ENCODE results near the gene CRTC2. TPM values are rescaled to one million over a fixed set of nuclear protein-coding genes. Genes with fewer than 3 reads are reported as not detected.
A peak's percentile ranks its signal among the peaks of the same experiment; 100 is the strongest.

CRTC2 gene
- total and polyA plus RNA-seq, 4 donors = 5.8 to 53.1 (median 24.0) TPM

DNA sequence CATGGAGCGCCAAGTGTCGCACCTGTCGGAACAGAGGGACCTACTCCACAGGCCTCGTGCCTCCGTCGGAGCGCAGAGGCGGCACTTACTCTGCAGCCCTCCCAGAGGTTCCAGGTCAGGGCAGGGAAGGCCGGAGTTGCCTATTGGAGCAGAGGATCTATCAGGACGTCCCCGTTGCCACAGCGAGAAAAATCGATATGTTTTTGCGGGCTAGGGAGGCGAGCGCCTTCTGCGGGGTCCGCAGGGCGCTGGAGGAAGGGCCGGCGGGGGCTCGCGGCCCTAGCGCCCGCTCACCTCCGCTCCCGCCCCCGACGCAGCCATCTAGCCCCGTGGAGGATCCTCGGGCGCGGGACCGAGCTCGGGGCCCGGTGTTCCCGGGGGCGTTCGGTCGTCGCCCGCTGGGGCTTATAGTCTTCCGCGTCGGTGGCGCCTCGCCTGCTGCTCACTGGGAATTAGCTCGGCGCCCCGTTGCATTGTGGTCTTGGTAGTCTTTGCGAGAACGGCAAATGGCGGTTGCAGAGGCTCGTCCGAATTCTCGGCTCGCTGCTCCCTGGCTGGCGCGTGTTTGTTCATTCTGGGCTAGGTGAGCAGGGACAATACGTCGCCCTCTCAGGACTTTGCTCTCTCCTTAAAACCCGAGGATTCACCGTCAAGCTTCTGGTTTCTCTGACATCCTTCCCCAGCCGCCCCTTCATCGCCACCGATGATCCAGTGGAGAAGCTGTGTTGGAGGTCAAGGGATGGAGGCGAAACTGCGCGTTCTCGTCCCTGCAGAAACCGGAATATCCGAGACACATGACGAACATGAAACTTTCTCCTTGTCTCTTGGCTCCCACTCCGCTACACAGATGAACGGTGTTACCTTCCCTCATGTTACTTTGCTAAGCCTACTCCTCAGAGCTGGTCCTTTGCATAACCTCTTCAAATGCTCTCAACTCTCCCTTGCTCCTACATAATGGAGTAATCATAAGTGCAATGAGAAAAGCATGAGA is 19.1 kb upstream of the CRTC2 start, which contains the start of gene JTB:
Gene JTB (minus strand): TSS at position 425 of the 991 bp plus-strand sequence. CDS start 422 bp downstream, at position 3.
- DNase-seq (ENCODE audit: low read depth in 4 of 6, low spot score in 6 of 6) = peak in 5 of 6 donors; percentile 77 to 96 (median 84)
- H3K4me3 ChIP-seq (ENCODE audit: low read depth, low read length) = peak within 1 kb of the TSS; percentile 87
- peaks cover 13% of the 10 kb centered on the region for H3K4me1 ChIP-seq (ENCODE audit: control insufficient read depth, insufficient read depth, low read length)
- peak within 1 kb of the TSS; percentile 89 for H3K27ac ChIP-seq (ENCODE audit: low read depth, low read length)
- WGBS (ENCODE audit: insufficient coverage) = under 1% methylated on average over 68 of the region's 75 CpGs
- peaks cover 30% of the 10 kb centered on the region for H3K36me3 ChIP-seq (ENCODE audit: control insufficient read depth, insufficient read depth, low read length)
- no peaks in the 10 kb centered on the region for H3K27me3 ChIP-seq (ENCODE audit: control insufficient read depth, insufficient read depth, low read length)
- H3K9me3 ChIP-seq (ENCODE audit: control insufficient read depth, insufficient read depth, low read length) = no peaks in the 10 kb centered on the region

DNA sequence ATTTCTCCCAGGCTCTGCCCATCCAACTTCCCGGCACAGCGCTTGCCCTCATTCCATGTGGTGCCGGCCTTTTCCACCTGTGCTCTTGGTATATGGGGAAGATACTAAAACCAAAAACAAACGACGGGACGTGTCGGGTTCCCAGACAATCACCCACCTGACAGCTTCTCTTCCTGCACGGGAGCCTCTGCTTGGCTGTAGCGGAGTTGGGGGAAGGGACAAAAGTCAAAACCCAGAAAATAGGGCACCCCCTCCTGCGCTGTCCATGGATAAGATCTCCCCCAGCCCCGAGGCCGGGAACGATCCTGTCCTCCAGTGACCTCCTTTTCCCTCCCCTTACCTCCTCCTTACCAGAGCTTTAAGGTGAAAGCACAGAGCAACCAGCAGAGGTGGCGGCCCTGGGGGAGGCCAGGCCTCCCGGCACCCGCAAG is 18.4 kb upstream of the CRTC2 start:
- Histone ChIP-seq H3K27me3 (ENCODE audit: control insufficient read depth, insufficient read depth, low read length) (no peaks in the 10 kb centered on the region), H3K4me3 (ENCODE audit: low read depth, low read length) (peak overlapping the region; percentile 87), H3K9me3 (ENCODE audit: control insufficient read depth, insufficient read depth, low read length) (no peaks in the 10 kb centered on the region), H3K27ac (ENCODE audit: low read depth, low read length) (peak overlapping the region; percentile 25), H3K36me3 (ENCODE audit: control insufficient read depth, insufficient read depth, low read length) (peaks cover 30% of the 10 kb centered on the region), H3K4me1 (ENCODE audit: control insufficient read depth, insufficient read depth, low read length) (peaks cover 13% of the 10 kb centered on the region)
- DNase-seq (ENCODE audit: low read depth in 4 of 6, low spot score in 6 of 6) = no peak
- 0% methylated on average over 7 of the region's 16 CpGs for WGBS (ENCODE audit: insufficient coverage)

DNA sequence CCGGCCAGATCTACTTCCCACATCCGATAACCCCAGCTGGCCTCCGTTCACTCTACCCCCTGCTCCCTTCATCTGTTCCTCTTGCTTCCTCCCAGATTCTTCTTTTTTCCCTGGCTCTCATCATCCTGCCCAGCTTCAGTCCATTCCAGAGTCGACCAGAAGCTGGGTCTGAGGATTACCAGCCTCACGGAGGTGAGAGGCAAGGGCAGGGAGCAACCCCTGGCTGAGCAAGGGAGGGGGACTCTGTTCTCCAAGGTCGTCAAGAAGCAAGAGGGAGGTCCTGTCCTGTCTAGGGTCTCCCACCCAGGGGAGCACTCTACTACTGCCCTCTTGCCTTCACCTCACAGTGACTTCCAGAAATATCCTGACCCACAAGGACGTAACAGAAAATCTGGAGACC is 15.1 kb upstream of the CRTC2 start:
- no peaks in the 10 kb centered on the region for H3K9me3 ChIP-seq (ENCODE audit: control insufficient read depth, insufficient read depth, low read length)
- H3K27me3 ChIP-seq (ENCODE audit: control insufficient read depth, insufficient read depth, low read length) = no peaks in the 10 kb centered on the region
- no peak for DNase-seq (ENCODE audit: low read depth in 4 of 6, low spot score in 6 of 6)
- WGBS (ENCODE audit: insufficient coverage) = 75% methylated on average over 7 of the region's 7 CpGs
- H3K36me3 ChIP-seq (ENCODE audit: control insufficient read depth, insufficient read depth, low read length) = peaks cover 28% of the 10 kb centered on the region
- peaks cover 20% of the 10 kb centered on the region for H3K4me1 ChIP-seq (ENCODE audit: control insufficient read depth, insufficient read depth, low read length)
- no peak overlapping the region for H3K27ac ChIP-seq (ENCODE audit: low read depth, low read length)
- H3K4me3 ChIP-seq (ENCODE audit: low read depth, low read length) = no peak overlapping the region

DNA sequence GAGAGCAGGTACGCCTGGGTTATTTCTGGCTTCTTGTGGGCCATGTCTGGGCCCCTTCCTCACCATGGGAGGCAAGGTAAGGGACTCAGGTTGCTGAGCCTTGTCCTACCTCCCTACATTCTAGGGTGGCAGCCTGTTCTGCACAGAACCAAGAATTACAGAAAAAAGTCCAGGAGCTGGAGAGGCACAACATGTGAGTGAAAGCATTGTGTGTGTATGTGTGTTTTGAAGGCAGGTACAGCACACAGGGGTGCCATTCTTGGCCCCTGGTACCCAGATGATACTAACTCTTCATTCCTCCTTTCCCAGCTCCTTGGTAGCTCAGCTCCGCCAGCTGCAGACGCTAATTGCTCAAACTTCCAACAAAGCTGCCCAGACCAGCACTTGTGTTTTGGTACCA is 14.7 kb upstream of the CRTC2 start:
- 87% methylated on average over 3 of the region's 3 CpGs for WGBS (ENCODE audit: insufficient coverage)
- H3K4me3 ChIP-seq (ENCODE audit: low read depth, low read length) = no peak overlapping the region
- H3K4me1 ChIP-seq (ENCODE audit: control insufficient read depth, insufficient read depth, low read length) = peaks cover 25% of the 10 kb centered on the region
- no peak for DNase-seq (ENCODE audit: low read depth in 4 of 6, low spot score in 6 of 6)
- peaks cover 28% of the 10 kb centered on the region for H3K36me3 ChIP-seq (ENCODE audit: control insufficient read depth, insufficient read depth, low read length)
- no peaks in the 10 kb centered on the region for H3K27me3 ChIP-seq (ENCODE audit: control insufficient read depth, insufficient read depth, low read length)
- no peak overlapping the region for H3K27ac ChIP-seq (ENCODE audit: low read depth, low read length)
- H3K9me3 ChIP-seq (ENCODE audit: control insufficient read depth, insufficient read depth, low read length) = no peaks in the 10 kb centered on the region

DNA sequence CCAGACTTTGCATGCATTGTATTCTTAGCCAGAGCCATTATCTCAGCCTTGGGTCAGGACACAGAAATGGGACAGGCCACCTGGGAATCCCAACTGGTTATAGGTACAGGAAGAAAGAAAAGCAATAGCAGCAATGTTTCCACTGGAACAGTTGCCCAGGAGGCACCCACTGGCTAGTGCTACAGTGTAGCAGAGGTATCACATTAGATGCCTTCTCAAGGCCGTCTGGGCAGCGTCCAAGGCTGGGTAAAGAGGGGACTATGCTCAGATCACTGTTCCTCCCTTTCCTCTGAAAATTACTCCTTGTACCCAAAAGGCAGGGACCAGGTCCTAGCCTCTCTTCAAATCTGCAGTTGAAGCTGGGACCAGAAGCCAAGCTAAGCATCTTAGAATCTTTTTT is 11.9 kb upstream of the CRTC2 start:
- Histone ChIP-seq H3K27me3 (ENCODE audit: control insufficient read depth, insufficient read depth, low read length) (no peaks in the 10 kb centered on the region), H3K36me3 (ENCODE audit: control insufficient read depth, insufficient read depth, low read length) (peaks cover 18% of the 10 kb centered on the region), H3K4me1 (ENCODE audit: control insufficient read depth, insufficient read depth, low read length) (peaks cover 20% of the 10 kb centered on the region), H3K4me3 (ENCODE audit: low read depth, low read length) (no peak overlapping the region), H3K9me3 (ENCODE audit: control insufficient read depth, insufficient read depth, low read length) (no peaks in the 10 kb centered on the region), H3K27ac (ENCODE audit: low read depth, low read length) (no peak overlapping the region)
- 85% methylated on average over 2 of the region's 2 CpGs for WGBS (ENCODE audit: insufficient coverage)
- DNase-seq (ENCODE audit: low read depth in 4 of 6, low spot score in 6 of 6) = no peak

DNA sequence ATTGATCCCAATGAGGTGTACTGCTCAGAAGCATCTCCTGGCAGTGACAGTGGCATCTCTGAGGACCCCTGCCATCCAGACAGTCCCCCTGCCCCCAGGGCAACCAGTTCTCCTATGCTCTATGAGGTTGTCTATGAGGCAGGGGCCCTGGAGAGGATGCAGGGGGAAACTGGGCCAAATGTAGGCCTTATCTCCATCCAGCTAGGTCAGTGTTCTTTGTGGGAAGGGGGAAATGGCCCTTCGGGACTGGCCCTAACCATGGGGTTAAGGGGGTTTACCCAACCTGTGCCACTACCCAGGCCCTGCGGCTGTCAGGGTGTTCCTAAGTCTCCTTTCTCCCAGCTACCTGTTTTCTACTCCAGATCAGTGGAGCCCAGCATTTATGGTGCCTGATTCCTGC is 10.6 kb upstream of the CRTC2 start:
- WGBS (ENCODE audit: insufficient coverage) = 90% methylated on average over 2 of the region's 2 CpGs
- Histone ChIP-seq H3K27ac (ENCODE audit: low read depth, low read length) (no peak overlapping the region), H3K4me3 (ENCODE audit: low read depth, low read length) (no peak overlapping the region), H3K36me3 (ENCODE audit: control insufficient read depth, insufficient read depth, low read length) (peaks cover 14% of the 10 kb centered on the region), H3K4me1 (ENCODE audit: control insufficient read depth, insufficient read depth, low read length) (peaks cover 23% of the 10 kb centered on the region), H3K9me3 (ENCODE audit: control insufficient read depth, insufficient read depth, low read length) (no peaks in the 10 kb centered on the region), H3K27me3 (ENCODE audit: control insufficient read depth, insufficient read depth, low read length) (no peaks in the 10 kb centered on the region)
- DNase-seq (ENCODE audit: low read depth in 4 of 6, low spot score in 6 of 6) = no peak

DNA sequence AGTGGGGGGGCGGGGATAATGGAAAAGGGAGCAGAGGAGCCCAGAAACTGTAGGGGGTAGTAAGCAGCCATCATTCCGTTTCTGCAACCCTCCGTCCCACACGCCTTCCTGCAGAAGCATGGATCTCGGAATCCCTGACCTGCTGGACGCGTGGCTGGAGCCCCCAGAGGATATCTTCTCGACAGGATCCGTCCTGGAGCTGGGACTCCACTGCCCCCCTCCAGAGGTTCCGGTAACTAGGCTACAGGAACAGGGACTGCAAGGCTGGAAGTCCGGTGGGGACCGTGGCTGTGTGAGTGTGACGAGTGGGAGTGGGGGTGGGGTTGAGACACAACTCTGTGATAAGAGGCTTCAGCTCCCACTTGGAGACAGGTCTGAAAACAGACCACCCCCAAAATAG is 10.0 kb upstream of the CRTC2 start:
- no peaks in the 10 kb centered on the region for H3K27me3 ChIP-seq (ENCODE audit: control insufficient read depth, insufficient read depth, low read length)
- H3K36me3 ChIP-seq (ENCODE audit: control insufficient read depth, insufficient read depth, low read length) = peaks cover 9% of the 10 kb centered on the region
- H3K4me3 ChIP-seq (ENCODE audit: low read depth, low read length) = peak overlapping the region; percentile 78
- H3K4me1 ChIP-seq (ENCODE audit: control insufficient read depth, insufficient read depth, low read length) = peaks cover 24% of the 10 kb centered on the region
- H3K9me3 ChIP-seq (ENCODE audit: control insufficient read depth, insufficient read depth, low read length) = no peaks in the 10 kb centered on the region
- peak in 2 of 6 donors; percentile 51 to 72 for DNase-seq (ENCODE audit: low read depth in 4 of 6, low spot score in 6 of 6)
- peak overlapping the region; percentile 90 for H3K27ac ChIP-seq (ENCODE audit: low read depth, low read length)
- WGBS (ENCODE audit: insufficient coverage) = 14% methylated on average over 5 of the region's 13 CpGs

DNA sequence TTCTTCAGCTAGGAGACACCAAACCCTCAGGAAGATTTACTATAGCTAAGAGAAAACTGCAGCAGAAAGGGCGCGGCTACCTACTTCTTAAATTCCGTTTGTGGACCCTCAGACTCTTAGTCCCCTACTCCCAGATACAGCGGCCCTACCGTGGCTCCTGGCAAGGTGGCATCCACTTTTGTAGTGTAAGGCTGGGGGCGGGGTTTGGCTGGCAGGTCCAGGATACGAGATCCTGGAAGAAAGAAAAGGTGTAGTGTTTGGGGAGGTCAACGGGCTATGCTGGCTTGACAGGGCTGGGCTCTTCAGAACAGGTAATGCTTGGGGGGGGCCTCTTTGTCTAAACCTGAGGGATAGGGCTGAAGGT is 9.6 kb upstream of the CRTC2 start:
- Histone ChIP-seq H3K36me3 (ENCODE audit: control insufficient read depth, insufficient read depth, low read length) (peaks cover 4% of the 10 kb centered on the region), H3K4me1 (ENCODE audit: control insufficient read depth, insufficient read depth, low read length) (peaks cover 24% of the 10 kb centered on the region)

DNA sequence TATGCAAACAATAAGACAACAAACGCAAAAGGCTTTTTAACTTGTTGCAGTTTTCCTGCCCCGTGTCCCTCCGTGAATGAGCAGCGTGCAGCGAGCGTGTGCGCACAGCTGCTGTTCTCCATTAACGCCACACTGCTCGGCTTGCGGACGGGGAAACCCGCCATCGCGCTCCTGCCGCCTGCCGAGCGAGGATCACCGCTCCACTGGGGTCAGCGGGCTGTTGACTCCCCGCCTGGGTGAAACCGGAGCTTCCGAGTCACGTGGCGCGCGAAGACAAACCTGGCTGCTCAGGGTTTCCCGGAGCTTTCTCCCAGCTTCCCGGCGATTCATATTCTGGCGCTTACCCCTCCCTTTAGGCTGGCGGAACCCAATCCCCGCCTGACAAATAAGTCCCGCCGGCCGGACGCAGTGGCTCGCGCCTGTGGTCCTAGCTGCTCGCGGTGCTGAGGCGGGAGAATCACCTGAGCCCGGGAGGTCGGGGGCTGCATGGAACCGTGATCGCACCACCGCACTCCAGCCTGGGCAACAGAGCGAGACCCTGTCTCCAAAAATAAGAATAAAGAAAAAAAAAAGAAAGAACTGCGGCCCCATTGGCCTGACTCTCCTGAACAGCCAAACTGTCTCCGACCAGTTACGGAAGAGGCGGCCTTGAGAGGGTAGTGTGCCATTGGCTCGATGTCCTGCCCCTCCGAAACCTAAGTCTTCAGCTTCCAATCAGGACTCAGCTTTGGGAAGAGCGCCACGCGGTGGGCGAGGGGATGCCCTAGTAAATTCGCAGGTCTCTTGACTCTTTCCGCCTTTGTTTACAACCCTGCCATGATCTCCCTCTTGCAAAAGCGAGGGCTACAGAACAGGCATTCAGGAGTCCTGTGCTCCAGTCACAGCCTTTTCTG is 8.9 kb upstream of the CRTC2 start, which contains the start of gene CREB3L4:
Gene CREB3L4 (plus strand): TSS at position 796 of the 893 bp plus-strand sequence. CDS start 624 bp downstream, outside the sequence.
- peaks cover 2% of the 10 kb centered on the region for H3K36me3 ChIP-seq (ENCODE audit: control insufficient read depth, insufficient read depth, low read length)
- H3K9me3 ChIP-seq (ENCODE audit: control insufficient read depth, insufficient read depth, low read length) = no peaks in the 10 kb centered on the region
- peaks cover 30% of the 10 kb centered on the region for H3K4me1 ChIP-seq (ENCODE audit: control insufficient read depth, insufficient read depth, low read length)
- peak within 1 kb of the TSS; percentile 78 for H3K4me3 ChIP-seq (ENCODE audit: low read depth, low read length)
- H3K27ac ChIP-seq (ENCODE audit: low read depth, low read length) = peak within 1 kb of the TSS; percentile 90
- H3K27me3 ChIP-seq (ENCODE audit: control insufficient read depth, insufficient read depth, low read length) = no peaks in the 10 kb centered on the region
- under 1% methylated on average over 60 of the region's 60 CpGs for WGBS (ENCODE audit: insufficient coverage)
- peak; percentile 92 to 99 (median 95) for DNase-seq (ENCODE audit: low read depth in 4 of 6, low spot score in 6 of 6)

More for the DNA sequence above, 9.6 kb upstream of the CRTC2 start:
- Histone ChIP-seq H3K27me3 (ENCODE audit: control insufficient read depth, insufficient read depth, low read length) (no peaks in the 10 kb centered on the region), H3K4me3 (ENCODE audit: low read depth, low read length) (peak overlapping the region; percentile 78), H3K27ac (ENCODE audit: low read depth, low read length) (peak overlapping the region; percentile 90), H3K9me3 (ENCODE audit: control insufficient read depth, insufficient read depth, low read length) (no peaks in the 10 kb centered on the region)
- no peak for DNase-seq (ENCODE audit: low read depth in 4 of 6, low spot score in 6 of 6)
- WGBS (ENCODE audit: insufficient coverage) = 0% methylated on average over 3 of the region's 8 CpGs
